ENCODE results near the gene CCR2. TPM values are rescaled to one million over a fixed set of nuclear protein-coding genes. Genes with fewer than 3 reads are reported as not detected.
"Not testable (repeated sequence)": the region's sequence is repeated elsewhere in the genome, so short reads cannot be mapped to it uniquely, and the experiment has no call there.

CCR2 gene
- total RNA-seq (2014; rRNA removed; shearing (Covaris generic)) = not detected in 2 replicates
- not detected in 2 replicates for polyA plus RNA-seq (2015; cell fraction: cytosol; rRNA removed)
- polyA plus RNA-seq (2015; cell fraction: nucleus; rRNA removed) = not detected in 2 replicates

DNA sequence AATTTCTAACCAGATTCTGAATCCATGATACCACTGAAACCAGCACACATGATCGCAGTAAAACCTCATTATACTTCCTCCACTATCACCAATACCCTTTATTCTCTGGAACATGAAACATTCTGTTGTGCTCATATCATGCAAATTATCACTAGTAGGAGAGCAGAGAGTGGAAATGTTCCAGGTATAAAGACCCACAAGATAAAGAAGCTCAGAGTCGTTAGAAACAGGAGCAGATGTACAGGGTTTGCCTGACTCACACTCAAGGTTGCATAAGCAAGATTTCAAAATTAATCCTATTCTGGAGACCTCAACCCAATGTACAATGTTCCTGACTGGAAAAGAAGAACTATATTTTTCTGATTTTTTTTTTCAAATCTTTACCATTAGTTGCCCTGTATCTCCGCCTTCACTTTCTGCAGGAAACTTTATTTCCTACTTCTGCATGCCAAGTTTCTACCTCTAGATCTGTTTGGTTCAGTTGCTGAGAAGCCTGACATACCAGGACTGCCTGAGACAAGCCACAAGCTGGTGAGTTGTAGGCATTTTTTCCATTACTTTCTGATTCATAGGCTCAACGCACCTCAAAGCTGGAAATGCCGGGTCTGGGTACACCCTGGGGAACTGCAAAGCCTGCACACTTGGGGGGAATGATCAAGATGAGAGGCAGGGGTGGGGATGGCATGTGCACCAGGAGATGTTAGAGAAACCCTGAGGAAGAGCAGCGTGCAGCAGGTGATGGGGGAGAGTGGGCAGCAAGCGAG is at the start of gene CCR2:
Gene CCR2, plus strand, starts transcription at position 465 of the 764 bp plus-strand sequence. CDS start 3,417 bp downstream, outside the sequence.
- DNase-seq (ENCODE audit: low read depth) = peak; percentile 11

DNA sequence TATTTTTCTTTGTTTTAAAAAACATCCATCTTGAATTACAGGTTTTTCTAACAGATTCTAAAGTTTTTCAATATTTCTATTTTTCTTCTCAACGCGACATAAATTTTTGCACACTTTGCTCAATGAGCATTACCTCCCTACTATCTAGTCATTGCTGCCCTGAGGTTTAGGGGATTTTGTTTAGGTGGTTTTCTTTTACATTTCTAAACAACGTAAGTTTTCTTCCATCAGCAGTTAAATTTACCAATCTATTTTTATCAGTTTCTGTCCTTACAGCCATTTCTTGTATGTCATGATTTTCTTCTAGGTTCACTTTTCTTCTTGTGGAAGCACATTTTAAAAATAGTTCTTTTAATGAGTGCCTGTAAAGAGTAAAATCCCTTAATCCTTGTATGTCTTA is 49.2 kb upstream of the CCR2 start:
- no peak for DNase-seq (ENCODE audit: low read depth)

- no peak for DNase-seq (ENCODE audit: low read depth)
Measured at GRCh38 chr3:46312991-46313390, 40.9 kb upstream of the CCR2 start.

DNA sequence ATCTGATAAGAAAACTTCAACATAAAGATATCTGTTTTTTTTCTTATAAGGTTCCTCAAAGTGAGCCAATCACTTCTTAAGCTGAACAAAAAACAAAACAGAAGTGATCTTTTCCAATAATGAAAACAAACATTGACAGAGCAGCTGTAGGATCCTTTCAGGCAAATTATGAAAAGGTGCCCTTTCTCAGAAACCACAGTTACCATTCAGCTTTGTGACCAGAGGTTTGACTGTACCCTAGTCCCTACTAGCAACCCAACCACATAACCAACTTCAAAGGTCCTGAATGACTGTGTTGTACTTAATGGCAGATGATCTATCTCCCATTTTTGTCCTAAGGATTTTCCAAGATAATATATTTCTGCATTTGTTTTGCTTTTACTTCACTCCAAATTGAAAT is 39.4 kb upstream of the CCR2 start:
- DNase-seq (ENCODE audit: low read depth) = no peak

DNA sequence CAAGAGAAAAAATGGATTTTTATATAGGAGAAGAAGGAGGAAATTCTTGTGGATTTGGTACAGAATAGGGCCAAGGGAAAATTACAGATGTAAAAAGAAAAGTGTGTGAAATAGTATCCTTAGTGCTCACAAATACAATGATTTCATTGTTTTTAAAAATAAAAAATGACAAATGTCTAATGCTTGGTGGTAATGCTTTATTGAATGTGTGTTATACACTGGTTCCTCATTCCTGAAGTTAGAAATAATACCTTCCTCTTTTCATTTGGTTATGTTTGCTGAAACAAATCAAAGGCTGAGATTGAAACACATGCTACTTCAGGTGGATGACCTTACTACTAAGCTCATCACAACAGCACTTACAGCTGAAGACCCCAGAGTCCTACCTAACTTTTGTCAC is 37.7 kb upstream of the CCR2 start:
- no peak for DNase-seq (ENCODE audit: low read depth)

GRCh38 chr3:46318207-46318927 is 35.5 kb upstream of the CCR2 start:
- DNase-seq (ENCODE audit: low read depth) = no peak

- no peak for DNase-seq (ENCODE audit: low read depth)
Measured at GRCh38 chr3:46321461-46322104, 32.3 kb upstream of the CCR2 start.

GRCh38 chr3:46324036-46324435 is 29.9 kb upstream of the CCR2 start:
- DNase-seq (ENCODE audit: low read depth) = no peak

GRCh38 chr3:46325645-46326300 is 28.1 kb upstream of the CCR2 start:
- no peak for DNase-seq (ENCODE audit: low read depth)

- DNase-seq (ENCODE audit: low read depth) = not testable (repeated sequence)
Measured at GRCh38 chr3:46330676-46331075, 23.2 kb upstream of the CCR2 start.

DNA sequence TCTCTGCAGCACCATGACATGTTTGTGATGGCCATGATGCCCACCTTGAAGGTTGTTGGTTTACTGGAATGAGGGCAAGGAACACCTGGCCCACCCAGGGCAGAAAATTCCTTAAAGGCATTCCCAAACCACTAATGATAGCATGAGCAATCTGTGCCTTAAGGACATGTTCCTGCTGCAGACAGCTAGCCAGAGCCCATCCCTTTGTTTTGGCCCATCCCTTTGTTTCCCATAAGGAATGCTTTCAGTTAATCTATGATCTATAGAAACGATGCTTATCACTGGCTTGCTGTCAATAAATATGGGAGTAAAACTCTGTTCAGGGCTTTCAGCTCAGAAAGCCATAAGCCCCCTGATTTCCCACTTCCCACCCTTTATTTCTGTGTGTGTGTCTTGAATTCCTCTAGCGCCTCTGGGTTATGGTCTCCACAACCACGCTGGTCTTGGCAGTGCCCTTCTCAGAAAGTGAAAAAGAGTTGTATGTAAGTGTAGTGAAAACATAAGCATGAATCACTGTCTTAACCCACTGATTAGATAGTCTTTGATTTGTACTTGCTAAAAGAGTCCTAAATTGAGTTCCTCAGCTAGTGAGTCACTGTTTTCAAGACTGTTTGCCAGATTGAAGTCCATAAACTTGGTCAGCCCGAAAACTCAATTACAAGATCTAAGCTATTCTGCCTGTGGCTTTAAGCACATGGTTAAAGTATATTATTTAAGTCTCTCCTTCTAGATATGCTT is 19.0 kb upstream of the CCR2 start:
- peak; percentile 29 for DNase-seq (ENCODE audit: low read depth)

GRCh38 chr3:46335541-46335940 is 18.4 kb upstream of the CCR2 start:
- no peak for DNase-seq (ENCODE audit: low read depth)

- DNase-seq (ENCODE audit: low read depth) = no peak
Measured at GRCh38 chr3:46337911-46338310, 16.0 kb upstream of the CCR2 start.

- DNase-seq (ENCODE audit: low read depth) = no peak
Measured at GRCh38 chr3:46338840-46339239, 15.1 kb upstream of the CCR2 start.

GRCh38 chr3:46344476-46344875 is 9.4 kb upstream of the CCR2 start:
- no peak for DNase-seq (ENCODE audit: low read depth)

- DNase-seq (ENCODE audit: low read depth) = no peak
Measured at GRCh38 chr3:46348823-46349482, 5.0 kb upstream of the CCR2 start.

GRCh38 chr3:46349484-46350261 is 4.2 kb upstream of the CCR2 start:
- no peak for DNase-seq (ENCODE audit: low read depth)

- DNase-seq (ENCODE audit: low read depth) = no peak
Measured at GRCh38 chr3:46350262-46350565, 3.7 kb upstream of the CCR2 start.

- DNase-seq (ENCODE audit: low read depth) = no peak
Measured at GRCh38 chr3:46351646-46352045, 2.3 kb upstream of the CCR2 start.

GRCh38 chr3:46353090-46353489 is 821 bp upstream of the CCR2 start:
- no peak for DNase-seq (ENCODE audit: low read depth)
